HG02840 (cell line): ENCODE measurements around the gene KAZALD1.

Source experiments
- ATAC-seq: cut with Tn5 transposase; IDR thresholded peaks from one replicate; pipeline ENCODE4 v1.9.1; 2021; ENCODE audit warnings: mild to moderate bottlenecking, moderate library complexity, moderate number of reproducible peaks; ENCODE audit not compliant: unreplicated experiment, low FRiP score

Gene KAZALD1, protein sequence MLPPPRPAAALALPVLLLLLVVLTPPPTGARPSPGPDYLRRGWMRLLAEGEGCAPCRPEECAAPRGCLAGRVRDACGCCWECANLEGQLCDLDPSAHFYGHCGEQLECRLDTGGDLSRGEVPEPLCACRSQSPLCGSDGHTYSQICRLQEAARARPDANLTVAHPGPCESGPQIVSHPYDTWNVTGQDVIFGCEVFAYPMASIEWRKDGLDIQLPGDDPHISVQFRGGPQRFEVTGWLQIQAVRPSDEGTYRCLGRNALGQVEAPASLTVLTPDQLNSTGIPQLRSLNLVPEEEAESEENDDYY

DNA sequence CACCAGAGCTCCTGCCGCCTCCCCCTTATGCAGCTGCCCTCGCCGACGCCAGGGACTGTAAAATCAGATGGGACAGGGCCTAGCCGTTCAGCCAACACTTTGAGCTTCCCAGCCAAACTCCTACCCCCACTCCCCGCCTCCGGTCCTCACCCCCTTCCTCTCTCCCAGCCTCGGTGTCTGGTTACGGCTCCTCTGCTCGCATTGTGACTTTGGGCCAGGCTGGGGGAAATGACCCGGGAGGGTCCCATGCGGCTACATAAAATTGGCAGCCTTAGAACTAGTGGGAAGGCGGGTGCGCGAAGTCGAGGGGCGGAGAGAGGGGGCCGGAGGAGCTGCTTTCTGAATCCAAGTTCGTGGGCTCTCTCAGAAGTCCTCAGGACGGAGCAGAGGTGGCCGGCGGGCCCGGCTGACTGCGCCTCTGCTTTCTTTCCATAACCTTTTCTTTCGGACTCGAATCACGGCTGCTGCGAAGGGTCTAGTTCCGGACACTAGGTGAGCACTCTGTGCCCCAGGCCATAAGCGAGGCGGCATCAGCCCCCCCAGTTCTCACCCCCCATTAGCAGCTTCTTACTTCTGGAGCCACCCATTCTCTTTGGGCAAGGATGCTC lies at the start of gene KAZALD1:
TSS of gene KAZALD1 (plus strand) at position 366 of the 608 bp plus-strand sequence. CDS start 604 bp downstream, outside the sequence.
- no peak for ATAC-seq

DNA sequence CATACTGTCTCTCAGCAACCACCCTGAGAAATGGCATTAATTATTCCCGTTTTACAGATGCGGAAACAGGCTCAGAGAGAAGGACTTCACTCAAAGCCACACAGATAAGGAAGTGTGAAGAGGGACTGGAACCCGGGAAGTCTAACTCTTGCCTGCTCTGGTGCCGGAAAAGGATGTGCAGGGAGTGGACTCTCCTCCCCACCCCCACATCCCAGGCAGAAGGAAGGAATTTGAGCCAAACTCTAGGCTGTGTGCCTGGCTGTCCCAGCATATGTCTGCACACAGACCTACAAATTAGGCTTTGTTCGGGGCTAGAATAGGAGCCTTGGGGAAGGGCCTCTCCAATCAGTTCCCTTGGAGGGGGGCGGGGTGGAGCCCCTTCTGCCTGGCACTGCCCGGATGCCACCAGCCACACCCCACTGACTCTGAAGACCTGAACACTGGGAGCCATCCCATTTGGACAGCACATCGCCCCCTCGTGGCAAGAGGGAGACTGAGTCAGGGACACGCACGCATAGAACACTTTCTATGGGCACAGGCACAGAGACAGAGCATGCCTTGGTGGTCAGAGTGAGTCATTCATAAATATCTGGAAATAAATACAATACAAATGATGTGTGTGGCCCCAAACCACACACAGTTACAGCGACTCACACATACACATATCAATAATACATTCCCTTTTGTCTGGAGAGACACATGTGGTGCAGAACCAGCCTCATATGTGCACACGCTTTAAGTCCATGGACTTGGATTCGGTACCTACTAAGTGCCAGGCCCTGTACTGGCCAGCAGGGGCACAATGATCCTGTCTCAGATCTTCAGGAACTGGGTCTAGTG lies 49.0 kb upstream of the KAZALD1 start:
- peak; percentile 67 for ATAC-seq

DNA sequence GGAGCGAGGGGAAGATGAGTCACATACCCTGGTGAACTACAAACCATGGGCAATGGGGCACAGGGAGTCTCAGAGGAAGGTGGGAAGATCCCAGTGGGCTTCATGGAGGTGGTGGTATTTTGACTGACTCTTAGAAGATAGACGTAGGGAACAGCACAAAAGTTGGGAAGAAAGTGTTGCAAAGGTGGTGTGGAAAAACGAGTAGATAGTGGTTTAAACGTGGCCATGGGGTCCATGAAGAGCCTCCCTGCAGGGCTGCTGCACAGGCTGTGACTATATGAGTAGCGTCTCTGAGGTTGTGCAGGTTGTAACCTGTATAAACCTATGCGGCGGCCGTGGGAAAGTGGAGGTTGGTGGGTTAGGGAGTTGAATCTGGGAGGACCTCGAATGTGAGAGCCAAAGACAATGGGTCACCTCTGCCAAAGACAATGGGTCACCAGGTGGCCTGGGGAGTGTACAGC lies 48.4 kb upstream of the KAZALD1 start:
- ATAC-seq = no peak

DNA sequence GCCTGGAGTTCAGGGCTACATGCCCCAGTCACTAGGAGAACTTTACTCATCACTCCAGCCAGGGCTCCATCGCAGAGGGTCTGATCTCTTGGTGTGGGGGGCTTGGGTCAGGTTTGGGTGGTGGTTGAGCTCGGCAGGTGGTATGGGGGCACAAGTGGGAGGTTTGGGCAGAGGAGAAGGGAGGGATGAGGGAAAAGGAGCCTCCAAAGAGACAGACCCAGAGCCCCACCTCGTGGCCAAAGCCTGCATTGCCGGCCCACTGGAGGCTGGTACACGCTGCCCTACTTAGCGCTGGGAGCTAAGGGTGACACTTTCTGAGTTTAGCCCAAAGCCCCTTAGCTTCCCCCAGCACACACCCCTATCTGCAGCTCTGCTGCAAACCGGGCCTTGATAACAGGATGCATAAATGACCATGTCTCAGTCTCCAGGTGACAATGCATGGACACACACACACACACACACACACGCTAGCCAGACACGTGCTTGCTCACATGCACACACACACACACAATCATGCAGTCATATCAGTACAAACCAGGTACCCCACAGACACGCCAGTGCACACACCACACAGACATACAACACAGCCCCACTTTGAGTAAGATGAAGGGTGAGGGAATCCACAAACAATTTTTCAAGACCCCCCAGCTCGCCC lies 47.4 kb upstream of the KAZALD1 start:
- no peak for ATAC-seq

DNA sequence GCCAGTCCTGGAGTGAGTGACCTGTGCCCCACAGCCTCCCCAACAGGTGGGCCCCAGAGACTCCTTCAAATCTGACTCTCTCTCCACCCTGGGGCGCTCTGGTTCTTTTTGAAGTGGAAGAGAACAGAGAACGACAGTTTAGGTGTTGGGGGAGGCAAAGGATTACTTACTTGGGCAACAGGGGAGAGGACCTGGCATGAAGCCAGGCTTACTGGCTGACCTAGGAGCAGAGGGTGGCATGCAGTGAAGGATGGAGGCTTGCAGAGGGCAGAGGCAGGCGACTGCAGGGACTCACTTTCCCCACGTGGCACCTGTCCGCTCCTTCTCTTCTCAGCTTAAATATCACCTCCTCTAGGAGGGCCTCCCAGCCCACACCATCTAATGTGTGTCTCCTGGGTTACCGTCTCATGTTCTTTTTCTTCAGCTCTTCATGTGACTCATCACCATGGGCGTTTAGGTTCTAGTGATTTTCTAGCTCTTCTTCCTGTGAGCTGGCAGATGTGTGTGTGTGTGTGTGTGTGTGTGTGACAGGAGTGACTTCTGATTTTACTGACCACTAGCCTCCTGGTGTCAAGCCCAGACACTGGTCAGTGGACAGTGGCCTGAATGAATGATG lies 46.7 kb upstream of the KAZALD1 start:
- ATAC-seq = no peak

DNA sequence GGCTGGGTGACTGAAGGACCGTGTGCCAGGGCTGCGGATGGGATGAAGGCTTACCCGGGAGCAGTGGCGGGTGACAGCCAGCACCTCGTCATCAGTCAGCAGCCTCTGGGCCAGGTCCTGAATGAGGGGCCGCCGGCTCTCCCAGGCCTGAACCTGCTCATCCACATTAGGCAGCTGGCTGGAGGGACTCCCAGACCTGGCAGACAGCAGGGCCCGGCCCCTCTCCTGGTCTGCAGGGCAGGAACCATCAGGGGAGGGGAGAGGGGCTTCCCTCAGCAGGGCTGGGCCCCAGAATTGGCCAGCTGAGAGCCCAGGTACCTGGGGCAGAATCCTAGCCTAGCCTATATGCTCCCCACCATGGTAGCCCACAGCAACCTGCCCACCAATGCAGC lies 46.2 kb upstream of the KAZALD1 start:
- ATAC-seq = no peak

DNA sequence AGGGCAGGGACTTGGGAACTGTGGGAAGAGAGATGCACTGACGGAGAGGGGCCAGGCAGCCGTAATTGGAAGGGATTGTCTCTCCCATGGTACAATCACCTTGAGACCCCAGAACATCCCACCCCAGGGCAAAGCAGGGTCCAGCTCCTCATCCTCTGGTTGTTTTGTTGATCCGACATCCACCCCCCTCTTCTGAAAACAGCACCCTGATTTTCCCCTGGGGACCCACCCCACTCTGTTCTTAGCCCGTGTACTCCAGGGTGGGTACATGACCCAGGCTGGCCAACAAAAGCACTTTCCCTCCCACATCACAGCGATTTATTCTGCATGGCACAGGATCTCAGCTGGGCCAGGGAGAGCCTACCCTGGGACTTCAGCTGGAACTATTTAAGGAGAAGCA lies 45.0 kb upstream of the KAZALD1 start:
- ATAC-seq = no peak

DNA sequence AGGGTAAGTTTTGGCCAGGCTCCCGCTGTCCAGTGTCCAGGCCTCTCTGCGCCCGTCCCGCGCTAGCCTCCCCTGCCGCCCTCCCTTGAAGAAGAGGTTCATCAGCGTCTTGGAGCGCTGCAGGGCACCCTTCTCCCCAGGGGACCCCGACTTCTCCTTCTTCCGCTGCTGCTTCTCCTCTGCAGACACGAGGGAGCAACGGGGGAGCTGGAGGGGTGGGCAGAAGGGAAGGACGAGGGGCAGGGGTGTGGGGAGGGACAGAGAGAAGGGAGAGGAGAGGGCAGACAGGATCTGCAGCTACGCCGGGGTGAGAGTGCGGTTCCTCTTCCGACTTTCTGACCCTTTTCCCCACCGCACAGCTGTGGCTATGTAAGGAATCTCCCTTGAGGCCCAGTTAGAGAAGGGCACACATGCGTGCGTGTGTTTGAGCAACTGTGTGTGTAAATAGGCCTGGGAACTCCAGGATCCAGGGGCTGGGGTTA lies 43.6 kb upstream of the KAZALD1 start:
- ATAC-seq = no peak

DNA sequence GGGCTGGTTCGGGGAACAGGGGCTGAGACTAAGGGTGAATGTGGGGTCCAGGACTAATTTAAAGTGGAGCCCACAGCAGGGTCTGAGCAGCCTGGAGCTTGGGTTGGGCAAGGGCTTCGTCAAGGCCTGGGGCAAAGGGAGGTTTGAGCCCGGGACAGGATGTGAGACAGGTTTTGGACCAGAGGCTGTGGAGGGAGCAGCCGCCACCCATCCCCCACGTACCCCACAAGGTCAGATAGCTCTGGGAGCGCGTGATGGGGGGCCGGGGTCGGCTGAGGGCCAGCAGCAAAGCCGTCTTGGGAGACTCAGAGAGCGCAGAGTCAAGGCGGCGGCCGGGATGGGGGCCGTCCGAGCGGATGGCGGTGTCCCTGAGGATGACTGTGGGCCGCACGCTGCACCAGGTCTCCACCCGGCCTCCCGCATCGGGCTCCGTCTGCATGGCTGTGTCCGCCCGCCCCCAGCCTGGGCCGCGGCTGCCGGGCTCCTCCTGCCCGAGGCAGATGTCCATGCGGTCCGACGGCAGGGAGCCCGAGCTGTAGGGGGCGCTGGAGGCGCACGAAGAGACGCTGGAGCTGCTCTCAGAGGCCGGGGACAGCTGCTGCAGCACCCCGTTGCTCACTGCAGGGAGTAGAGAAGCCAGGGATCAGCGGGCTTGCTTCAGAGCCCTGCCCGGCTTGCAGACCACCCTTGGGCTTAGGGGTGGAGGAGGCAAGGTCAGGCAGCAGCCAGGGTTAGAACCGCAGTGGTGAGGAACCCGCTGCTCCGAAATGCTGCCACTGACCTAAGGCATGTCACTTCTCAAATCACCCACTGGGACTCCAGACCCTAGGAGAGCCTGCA lies 43.0 kb upstream of the KAZALD1 start:
- ATAC-seq = no peak

DNA sequence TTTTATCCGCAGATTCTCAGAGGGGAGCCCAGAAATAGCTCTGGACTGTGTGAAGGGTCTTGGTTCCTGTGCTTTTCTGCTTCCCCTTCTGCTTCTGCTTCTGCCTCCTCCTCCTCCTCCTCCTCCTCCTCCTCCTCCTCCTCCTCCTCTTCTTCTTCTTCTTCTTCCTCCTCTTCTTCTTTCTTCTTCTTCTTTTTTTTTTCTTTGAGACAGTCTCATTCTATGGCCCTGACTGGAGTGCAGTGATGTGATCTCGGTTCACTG lies 42.4 kb upstream of the KAZALD1 start:
- ATAC-seq = no peak

DNA sequence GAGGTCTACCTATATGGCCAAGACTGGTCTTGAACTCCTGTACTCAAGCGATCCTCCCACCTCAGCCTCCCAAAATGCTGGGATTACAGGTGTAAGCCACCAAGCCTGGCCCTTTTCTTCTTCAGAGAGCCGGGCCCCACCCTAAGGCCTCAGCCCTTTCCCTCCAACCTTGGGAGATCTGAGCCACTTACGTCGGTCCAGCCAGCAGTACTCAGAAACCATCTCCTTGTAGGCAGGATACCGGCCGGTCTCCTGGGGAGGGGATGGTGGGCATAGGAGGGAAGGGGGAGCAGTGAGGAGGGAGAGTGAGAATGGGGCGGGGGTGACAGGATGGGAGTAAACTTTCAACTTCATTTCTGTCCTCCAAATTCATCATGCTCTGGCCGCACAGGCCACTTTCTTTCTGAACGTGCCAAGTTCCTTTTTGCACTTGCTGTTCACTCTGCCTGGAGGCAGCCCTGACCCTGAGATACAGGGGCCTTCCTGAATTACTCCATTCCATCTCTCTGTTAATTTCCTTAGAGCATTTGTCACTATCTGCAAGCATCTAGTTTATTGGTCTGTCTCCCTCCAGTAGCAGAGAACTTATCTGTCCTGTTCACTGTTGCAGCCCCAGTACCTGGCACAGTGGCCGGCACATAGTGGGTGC lies 41.2 kb upstream of the KAZALD1 start:
- no peak for ATAC-seq

DNA sequence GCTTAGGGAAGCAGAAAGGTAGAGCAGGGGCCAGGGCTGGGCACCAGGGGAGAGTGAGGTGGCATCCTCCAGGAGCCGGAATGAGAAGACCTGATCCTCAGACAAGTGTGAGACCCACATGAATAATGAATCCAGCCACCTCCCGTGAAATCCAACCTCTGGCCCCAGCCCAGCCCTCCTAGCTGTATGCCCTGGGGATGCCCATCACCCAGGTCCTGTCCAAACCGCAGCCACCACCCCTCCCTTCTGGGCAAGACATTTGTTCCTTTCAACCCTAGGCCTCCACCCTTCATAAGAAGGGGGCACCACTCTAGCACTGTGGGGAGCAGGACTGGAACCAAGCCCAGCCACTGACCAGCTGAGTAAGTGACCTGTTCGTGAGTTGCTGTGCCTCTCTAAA lies 40.5 kb upstream of the KAZALD1 start:
- ATAC-seq = no peak

DNA sequence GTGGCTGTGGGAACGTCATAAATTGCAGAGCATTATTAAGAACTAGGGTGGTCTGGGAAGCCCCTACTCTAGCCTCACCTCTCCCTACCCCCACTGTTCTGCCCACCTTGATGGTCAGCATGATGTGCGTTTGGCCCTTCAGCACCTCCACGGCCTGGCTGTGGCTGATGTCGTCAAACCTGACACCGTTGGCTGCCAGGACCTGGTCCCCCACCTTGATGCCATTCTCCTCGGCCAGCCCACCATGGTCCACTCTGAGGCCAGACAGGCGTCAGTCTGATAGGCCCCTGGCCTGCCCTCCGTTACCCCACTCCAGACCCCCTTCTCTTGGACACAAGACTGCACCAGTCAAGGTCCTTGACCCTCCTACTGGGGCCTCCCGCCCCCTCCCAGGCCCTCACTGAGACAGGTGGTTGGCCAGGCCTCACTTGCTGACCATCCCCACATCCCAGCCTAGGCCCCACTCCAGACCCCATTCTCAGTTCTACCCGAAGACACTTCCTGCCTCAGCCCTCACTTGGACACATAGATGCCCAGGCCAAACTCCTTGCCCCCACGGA lies 40.0 kb upstream of the KAZALD1 start:
- ATAC-seq = no peak

DNA sequence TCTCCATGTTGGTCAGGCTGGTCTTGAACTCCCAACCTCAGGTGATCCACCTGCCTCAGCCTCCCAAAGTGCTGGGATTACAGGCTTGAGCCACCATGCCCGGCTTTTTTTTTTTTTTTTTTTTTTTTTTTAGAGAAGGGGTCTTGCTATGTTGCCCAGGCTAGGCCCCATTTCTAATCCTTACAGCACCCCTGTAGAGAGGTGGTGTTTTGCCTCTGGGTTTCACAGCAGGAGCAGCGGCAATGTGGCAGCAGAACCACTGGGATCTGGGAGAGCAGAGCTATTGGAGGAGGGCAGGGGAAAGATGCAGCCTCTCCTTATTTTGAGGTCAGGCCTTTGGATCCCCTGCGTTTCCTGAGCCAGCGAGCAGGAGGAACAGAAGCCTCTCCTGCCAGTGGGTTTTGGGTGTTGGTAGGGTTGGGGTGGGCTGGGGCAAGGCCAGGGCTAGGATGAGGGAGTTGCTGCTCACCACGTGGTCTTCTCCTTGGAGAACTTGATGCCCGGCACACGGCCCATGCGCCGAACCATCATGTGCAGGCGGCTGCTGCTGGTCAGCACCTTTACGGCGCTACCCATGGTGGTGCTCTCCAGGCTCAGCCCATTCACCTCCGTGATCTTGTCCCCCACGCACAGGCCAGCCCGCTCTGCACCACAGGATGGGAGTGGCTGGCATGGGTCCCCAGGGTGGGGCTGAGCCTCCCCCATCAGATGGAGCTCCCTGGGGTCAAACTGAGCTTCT lies 38.7 kb upstream of the KAZALD1 start:
- ATAC-seq = no peak

DNA sequence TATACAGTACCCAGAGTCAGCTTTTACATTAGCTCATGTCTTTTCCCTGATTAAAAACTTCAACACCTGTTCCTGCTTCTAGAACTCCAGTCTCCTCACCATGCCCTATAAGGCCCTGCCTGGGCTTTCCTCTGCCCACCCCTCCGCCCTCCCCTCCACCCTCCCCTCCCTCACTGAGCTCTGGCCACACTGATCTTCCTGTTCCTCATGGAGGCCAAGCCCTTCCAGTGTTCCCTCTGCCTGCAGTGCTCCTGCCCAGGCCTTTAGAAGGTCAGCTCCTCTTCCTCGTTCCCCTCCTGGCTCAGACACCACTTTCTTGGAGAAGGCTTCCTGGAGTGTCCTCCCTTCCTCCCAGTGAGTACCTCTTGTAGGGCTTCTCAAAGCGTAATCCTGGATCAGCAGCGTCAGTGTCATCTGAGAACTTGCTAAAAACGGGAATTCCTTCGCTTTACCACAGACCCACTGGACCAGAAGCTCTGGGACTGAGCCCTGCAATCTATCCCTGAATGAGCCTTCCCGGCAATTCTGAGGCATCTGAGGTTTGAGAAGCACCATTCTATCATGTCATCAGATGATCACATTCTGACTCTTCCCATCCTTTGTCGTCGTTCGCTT lies 34.6 kb upstream of the KAZALD1 start:
- ATAC-seq = no peak

DNA sequence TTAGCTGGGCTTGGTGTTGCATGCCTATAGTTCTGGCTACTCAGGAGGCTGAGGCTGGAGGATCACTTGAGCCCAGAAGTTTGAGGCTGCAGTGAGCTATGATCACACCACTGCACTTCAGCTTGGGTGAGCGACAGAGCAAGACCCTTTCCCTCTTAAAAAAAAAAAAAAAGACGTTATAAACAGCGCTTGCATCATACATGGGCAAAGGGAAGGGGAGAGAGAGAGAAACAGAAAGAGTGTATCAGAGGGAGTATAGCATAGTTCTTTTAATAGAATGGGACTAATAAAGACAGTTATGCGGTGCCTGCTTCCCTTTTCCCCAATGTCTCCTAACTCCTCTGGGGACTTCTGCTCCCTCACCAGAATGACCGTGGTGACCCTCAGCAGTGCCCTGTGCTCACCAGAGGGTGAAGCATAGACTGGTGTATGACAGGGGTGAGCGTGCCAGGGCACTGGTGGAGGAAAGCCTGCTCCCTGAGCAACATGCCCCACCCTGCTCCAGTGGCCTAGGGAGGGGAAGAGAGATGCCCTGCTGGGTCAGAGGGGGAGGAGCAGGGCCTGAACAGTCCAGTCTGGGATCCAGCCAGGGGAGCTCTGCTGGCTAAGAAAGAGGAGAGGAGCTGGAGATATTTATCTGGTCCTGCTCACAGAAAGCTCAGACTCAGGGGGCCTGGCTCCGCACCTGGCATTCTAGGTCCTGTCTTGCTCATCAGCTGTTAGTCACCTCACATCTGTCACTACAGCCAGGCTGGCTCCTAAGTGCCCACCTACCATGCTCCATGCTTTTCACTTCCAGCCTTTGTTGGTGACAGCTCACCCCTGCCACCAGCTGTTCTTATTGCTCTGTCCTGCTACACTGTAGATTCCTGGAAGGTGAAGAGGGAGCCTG lies 33.1 kb upstream of the KAZALD1 start:
- ATAC-seq = no peak
